GM21619 (cell line): ENCODE measurements around the gene PKIB.
"Not testable (repeated sequence)": the region's sequence is repeated elsewhere in the genome, so short reads cannot be mapped to it uniquely, and the experiment has no call there.

Experiments used
- ATAC-seq: cut with Tn5 transposase; IDR thresholded peaks from one replicate; pipeline ENCODE4 v1.9.1; 2021; ENCODE audit not compliant: unreplicated experiment

PKIB gene

DNA sequence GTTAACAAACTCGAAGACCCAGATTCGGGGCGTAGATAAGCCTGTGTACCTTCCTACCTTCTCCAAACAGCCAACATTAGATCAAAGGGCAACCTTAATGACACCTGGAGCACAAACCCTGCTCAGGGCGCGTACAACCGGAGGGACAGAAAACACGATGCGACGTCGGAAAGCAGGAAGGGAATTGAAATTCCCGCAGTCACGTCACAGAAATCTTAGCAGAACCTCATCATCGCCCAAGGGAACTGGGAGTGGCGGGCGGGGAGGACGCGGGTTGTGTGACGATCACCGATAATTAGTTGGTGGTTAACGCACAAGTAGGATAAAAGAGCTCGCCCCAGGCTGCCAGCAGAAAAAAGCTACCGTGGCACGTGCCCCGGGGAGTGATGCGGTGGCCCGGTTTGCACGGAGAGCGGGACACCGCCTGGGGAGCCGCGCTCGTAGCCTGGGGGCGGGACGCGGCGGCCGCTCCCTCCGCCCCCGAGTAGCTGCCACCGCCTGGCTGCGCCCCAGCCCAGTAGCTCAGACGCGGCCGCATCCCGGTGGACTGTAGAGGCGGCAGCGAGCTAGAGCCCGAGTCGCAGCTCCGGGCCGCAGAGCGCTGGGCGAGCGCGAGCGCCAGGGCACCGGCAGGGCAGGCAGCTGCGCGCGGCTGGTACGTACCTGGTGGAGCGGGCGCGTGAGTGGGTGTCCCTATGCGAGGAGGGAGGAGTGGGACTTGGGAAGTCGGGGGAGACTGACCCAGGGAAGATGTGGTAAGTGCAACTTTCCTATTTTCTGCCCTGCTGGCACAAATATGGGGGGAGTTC is at the start of gene PKIB:
Gene PKIB (plus strand): TSS at position 525 of the 809 bp plus-strand sequence. CDS start 107,390 bp downstream, outside the sequence.
- peak; percentile 87 for ATAC-seq

DNA sequence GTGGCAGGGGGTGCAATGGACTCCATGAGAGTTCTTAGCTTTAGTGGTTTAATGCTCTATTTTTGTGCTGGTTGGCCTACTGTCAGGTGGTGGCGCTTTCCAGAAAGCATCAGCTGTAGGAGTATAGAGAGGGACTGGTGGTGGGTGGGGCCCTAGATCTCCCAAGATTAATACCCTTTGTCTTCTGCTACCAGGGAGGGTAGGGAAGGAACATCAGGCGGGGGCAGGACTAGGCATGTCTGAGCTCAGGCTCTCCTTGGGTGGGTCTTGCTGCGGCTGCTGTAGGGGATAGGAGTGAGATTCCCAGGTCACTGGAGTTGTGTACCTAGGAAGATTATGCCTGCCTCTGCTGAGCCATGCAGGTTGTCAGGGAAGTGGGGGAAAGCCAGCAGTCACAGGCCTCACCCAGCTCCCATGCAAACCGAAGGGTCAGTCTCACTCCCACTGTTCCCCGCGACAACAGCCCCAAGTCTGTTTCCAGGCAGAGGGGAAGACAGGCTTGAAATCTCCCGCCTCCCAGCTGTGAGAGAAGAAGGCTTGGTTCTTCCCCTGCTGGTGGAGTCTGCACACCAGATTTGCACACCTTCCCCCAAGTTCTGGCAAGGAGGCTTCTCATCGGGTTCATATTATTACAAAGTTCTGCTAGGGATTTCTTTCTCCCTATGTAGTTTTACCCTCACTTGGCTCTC is 46.7 kb upstream of the PKIB start:
- no peak for ATAC-seq

DNA sequence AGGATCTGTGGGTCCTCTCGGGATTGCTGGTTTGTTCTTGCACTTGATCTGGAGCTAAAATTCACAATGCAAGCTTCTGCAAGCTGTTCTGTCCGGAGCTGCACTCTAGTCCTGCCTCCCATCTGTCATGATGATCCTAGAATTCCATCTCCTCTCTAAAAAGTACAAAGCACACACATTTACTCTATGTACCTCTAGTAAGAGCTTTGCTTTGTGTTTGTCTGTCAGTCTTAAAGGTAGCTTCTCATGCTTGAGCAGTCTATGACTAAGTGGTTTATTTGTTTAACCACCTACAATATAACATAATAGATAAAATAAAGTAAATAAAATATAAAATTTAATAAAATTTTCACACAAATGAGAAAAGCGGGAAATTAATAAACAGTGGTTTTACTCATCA is 46.0 kb upstream of the PKIB start:
- ATAC-seq = no peak

- ATAC-seq = no peak
Observed at GRCh38 chr6:122565708-122566107, 44.5 kb upstream of the PKIB start.

- no peak for ATAC-seq
Observed at GRCh38 chr6:122567034-122567433, 43.2 kb upstream of the PKIB start.

- ATAC-seq = no peak
Observed at GRCh38 chr6:122568350-122568749, 41.9 kb upstream of the PKIB start.

DNA sequence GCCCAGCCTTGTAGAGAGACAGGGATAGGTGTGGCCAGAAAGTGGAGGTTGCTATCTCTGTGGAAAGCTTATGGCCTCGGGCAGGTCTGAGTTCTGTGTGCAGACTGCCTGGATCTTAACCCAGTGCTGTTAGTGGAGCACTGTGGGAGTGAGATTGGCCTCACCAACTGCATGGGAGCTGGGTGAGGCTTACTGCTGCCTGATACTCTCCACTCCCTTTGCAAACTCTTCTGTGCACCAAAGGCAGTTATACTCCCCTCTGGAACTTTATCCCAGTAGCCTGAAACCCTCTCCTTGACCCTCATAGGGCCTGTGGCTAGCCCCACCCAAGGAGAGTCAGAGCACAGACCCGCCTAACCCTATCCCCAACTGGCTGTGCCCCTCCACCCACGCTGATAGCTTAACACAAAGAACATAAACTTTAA is 41.4 kb upstream of the PKIB start:
- no peak for ATAC-seq

DNA sequence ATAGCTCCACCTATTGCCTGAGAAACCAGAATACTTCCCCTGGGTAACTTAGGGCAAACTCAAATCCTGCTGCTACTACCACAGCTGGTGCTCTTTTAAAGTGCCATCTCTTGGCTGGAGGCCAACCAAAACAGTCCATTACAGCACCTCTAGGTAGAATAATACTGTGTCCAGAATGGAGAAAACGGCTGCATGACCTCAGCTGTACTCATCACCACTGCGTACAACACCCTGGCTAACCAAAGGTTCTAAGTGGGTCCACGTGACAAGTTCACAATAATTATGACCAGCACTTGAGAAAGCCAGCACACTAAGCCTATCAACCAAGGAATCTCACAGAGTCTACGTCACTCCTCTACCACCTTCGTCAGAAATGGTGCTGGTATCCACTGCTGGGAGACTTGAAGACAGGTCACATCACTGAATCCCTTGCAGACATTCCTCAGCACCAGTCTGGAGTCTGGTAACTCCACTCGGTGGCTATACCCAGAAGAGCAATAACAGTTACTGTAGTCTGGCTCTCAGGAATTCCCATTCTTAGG is 40.9 kb upstream of the PKIB start:
- ATAC-seq = no peak

- no peak for ATAC-seq
Observed at GRCh38 chr6:122571888-122572287, 38.3 kb upstream of the PKIB start.

DNA sequence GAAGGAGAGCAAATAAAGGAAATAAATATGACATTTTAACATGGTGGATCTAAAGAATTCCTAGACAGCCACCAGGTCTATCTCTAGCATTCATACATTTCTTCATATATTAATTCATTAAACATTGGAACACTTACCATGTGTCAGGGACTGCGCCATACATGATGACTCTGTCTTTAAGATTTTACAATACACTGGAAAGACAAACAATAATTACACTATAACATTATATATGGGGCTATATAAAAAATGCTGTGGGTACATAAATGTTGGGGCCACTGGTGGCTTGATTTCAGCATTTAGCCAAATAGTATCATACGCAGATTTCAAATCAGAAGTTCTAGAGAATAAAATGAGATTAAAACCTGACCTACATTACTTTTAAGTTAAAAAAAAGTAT is 33.3 kb upstream of the PKIB start:
- ATAC-seq = no peak

GRCh38 chr6:122578961-122579360 is 31.2 kb upstream of the PKIB start:
- ATAC-seq = no peak

- ATAC-seq = no peak
Observed at GRCh38 chr6:122580737-122581136, 29.5 kb upstream of the PKIB start.

GRCh38 chr6:122589115-122589514 is 21.1 kb upstream of the PKIB start:
- no peak for ATAC-seq

DNA sequence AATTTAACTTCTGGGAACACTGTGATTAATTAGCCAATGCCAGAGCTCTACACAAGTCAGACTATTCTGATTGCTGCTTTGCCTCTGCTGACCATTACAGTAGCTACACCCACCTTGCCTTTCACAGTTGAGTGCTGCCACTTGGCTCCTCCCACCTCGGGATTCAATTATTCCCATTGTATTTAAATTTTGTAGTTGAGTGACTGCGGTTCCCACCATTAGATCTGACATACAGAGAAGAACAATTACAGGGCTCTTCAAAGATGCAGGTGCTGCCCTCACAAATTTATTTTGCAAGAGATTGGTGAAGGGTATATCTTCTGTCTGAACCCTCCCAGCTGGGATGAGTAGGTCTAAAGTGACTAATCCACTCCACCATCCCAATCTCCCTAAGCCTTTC is 11.9 kb upstream of the PKIB start:
- not testable (repeated sequence) for ATAC-seq

- no peak for ATAC-seq
Observed at GRCh38 chr6:122604676-122605075, 5.5 kb upstream of the PKIB start.

GRCh38 chr6:122610690-122611455 is 668 bp downstream of the PKIB start:
- ATAC-seq = peak; percentile 29

DNA sequence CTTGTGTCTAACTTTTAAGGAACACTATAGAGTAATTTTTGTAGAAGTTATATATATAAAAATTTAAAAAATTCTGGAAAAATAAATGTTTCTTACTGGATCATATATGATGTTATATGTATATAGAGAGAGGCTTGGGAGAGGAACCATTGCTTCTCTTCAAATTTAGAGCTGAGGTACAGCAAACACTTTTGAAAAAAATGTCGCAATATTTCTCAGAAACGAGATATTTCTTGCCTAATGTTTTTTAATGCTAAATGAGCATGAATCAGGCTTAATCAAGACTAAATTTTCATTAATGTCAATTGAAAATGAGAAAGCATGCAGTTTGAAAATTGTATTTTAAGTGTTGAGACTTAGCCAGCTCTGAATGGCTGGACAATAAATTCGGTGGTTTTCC is 2.6 kb downstream of the PKIB start:
- no peak for ATAC-seq

- no peak for ATAC-seq
Observed at GRCh38 chr6:122614303-122614702, 4.1 kb downstream of the PKIB start.

DNA sequence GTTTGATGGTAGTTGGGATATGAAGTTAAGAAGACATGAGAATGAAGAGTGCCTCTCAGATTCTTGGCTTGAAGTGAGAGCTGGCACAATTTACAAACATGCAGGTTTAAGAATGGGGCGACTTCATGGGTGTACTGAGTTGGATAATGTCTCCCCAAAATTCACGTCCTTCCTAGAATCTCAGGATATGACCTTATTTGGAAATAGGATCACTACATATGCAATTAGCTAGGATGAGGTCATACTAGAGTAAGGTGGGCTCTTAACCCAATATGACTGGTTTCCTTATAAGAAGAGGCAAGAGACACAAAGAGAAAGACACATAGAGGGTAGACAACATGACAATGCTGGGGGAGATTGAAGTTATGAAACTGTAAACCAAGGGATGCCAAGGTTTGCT is 5.2 kb downstream of the PKIB start:
- ATAC-seq = no peak

- no peak for ATAC-seq
Observed at GRCh38 chr6:122616877-122617276, 6.7 kb downstream of the PKIB start.

- ATAC-seq = no peak
Observed at GRCh38 chr6:122619309-122619708, 9.1 kb downstream of the PKIB start.
